Effector memory CD4-positive, alpha-beta T cell (primary cell): Measurements from ENCODE around the gene TPBGL.

ENCODE experiments used
- DNase-seq, 3 donors: peaks; one replicate each; pipeline ENCODE4 v3.0.0-alpha.2; 2020
- H3K27ac ChIP-seq: 2 replicates; pipeline ENCODE4 v1.7.0; 2013; ENCODE audit warnings: mild to moderate bottlenecking, low read length, moderate library complexity; ENCODE audit not compliant: insufficient read depth, poor library complexity, severe bottlenecking
- H3K27me3 ChIP-seq: replicated peaks from 2 replicates; pipeline ENCODE4 v1.7.0; 2013; ENCODE audit warnings: mild to moderate bottlenecking, low read length; ENCODE audit not compliant: insufficient read depth, control insufficient read depth, poor library complexity, severe bottlenecking
- H3K36me3 ChIP-seq: 2 replicates; pipeline ENCODE4 v1.7.0; 2013; ENCODE audit warnings: mild to moderate bottlenecking, low read length, moderate library complexity; ENCODE audit not compliant: control insufficient read depth, insufficient read depth
- H3K4me1 ChIP-seq: 2 replicates; pipeline ENCODE4 v1.7.0; 2013; ENCODE audit warnings: low read length, mild to moderate bottlenecking; ENCODE audit not compliant: control insufficient read depth, insufficient read depth, poor library complexity, severe bottlenecking
- H3K4me3 ChIP-seq: 2 replicates; pipeline ENCODE4 v1.7.0; 2013; ENCODE audit warnings: low read length, low read depth, mild to moderate bottlenecking; ENCODE audit not compliant: insufficient read depth, poor library complexity, severe bottlenecking
- H3K9me3 ChIP-seq: 2 replicates; pipeline ENCODE4 v1.7.0; 2013; ENCODE audit warnings: mild to moderate bottlenecking, low read length, moderate library complexity; ENCODE audit not compliant: control insufficient read depth

TPBGL gene

GRCh38 chr11:75199412-75199955 is 41.1 kb upstream of the TPBGL start:
- Histone ChIP-seq H3K36me3 (no peaks in the 10 kb centered on the region), H3K27ac (no peak overlapping the region), H3K4me1 (no peaks in the 10 kb centered on the region), H3K4me3 (no peak overlapping the region), H3K9me3 (no peaks in the 10 kb centered on the region), H3K27me3 (no peaks in the 10 kb centered on the region)
- DNase-seq: no peak

GRCh38 chr11:75200051-75200450 is 40.5 kb upstream of the TPBGL start:
- Histone ChIP-seq H3K27me3 (no peaks in the 10 kb centered on the region), H3K4me3 (no peak overlapping the region)
- no peak for DNase-seq

GRCh38 chr11:75200531-75200930 is 40.0 kb upstream of the TPBGL start:
- no peaks in the 10 kb centered on the region for H3K9me3 ChIP-seq
- no peaks in the 10 kb centered on the region for H3K36me3 ChIP-seq
- DNase-seq: no peak
- H3K4me1 ChIP-seq: no peaks in the 10 kb centered on the region
- H3K27ac ChIP-seq: no peak overlapping the region
- no peaks in the 10 kb centered on the region for H3K27me3 ChIP-seq
- no peak overlapping the region for H3K4me3 ChIP-seq

More at GRCh38 chr11:75200051-75200450, 40.5 kb upstream of the TPBGL start:
- Histone ChIP-seq H3K36me3 (no peaks in the 10 kb centered on the region), H3K9me3 (no peaks in the 10 kb centered on the region), H3K4me1 (no peaks in the 10 kb centered on the region), H3K27ac (no peak overlapping the region)

GRCh38 chr11:75201771-75202170 is 38.8 kb upstream of the TPBGL start:
- H3K36me3 ChIP-seq: no peaks in the 10 kb centered on the region
- no peak overlapping the region for H3K4me3 ChIP-seq
- no peaks in the 10 kb centered on the region for H3K9me3 ChIP-seq
- no peak overlapping the region for H3K27ac ChIP-seq
- no peak for DNase-seq
- H3K27me3 ChIP-seq: no peaks in the 10 kb centered on the region
- no peaks in the 10 kb centered on the region for H3K4me1 ChIP-seq

- H3K36me3 ChIP-seq: no peaks in the 10 kb centered on the region
- no peaks in the 10 kb centered on the region for H3K4me1 ChIP-seq
- no peak overlapping the region for H3K4me3 ChIP-seq
- no peak for DNase-seq
- H3K27me3 ChIP-seq: no peaks in the 10 kb centered on the region
- H3K9me3 ChIP-seq: no peaks in the 10 kb centered on the region
- no peak overlapping the region for H3K27ac ChIP-seq
Measured at GRCh38 chr11:75202195-75202594, 38.4 kb upstream of the TPBGL start.

GRCh38 chr11:75203138-75203537 is 37.4 kb upstream of the TPBGL start:
- DNase-seq: no peak
- no peaks in the 10 kb centered on the region for H3K27me3 ChIP-seq

GRCh38 chr11:75203641-75204011 is 36.9 kb upstream of the TPBGL start:
- no peak overlapping the region for H3K27ac ChIP-seq
- H3K36me3 ChIP-seq: no peaks in the 10 kb centered on the region
- H3K9me3 ChIP-seq: no peaks in the 10 kb centered on the region
- H3K4me3 ChIP-seq: no peak overlapping the region
- no peaks in the 10 kb centered on the region for H3K4me1 ChIP-seq
- no peaks in the 10 kb centered on the region for H3K27me3 ChIP-seq
- DNase-seq: no peak

More at GRCh38 chr11:75203138-75203537, 37.4 kb upstream of the TPBGL start:
- Histone ChIP-seq H3K4me1 (no peaks in the 10 kb centered on the region), H3K4me3 (no peak overlapping the region), H3K9me3 (no peaks in the 10 kb centered on the region), H3K27ac (no peak overlapping the region), H3K36me3 (no peaks in the 10 kb centered on the region)

GRCh38 chr11:75204012-75204674 is 36.4 kb upstream of the TPBGL start:
- H3K27me3 ChIP-seq: no peaks in the 10 kb centered on the region
- H3K27ac ChIP-seq: no peak overlapping the region
- H3K4me1 ChIP-seq: no peaks in the 10 kb centered on the region
- H3K4me3 ChIP-seq: no peak overlapping the region
- no peak for DNase-seq
- no peaks in the 10 kb centered on the region for H3K9me3 ChIP-seq
- H3K36me3 ChIP-seq: no peaks in the 10 kb centered on the region

- no peaks in the 10 kb centered on the region for H3K9me3 ChIP-seq
- H3K27me3 ChIP-seq: no peaks in the 10 kb centered on the region
- DNase-seq: peak; percentile 42 to 69 (median 57)
- no peak overlapping the region for H3K4me3 ChIP-seq
- H3K4me1 ChIP-seq: no peaks in the 10 kb centered on the region
- no peaks in the 10 kb centered on the region for H3K36me3 ChIP-seq
- H3K27ac ChIP-seq: no peak overlapping the region
Measured at GRCh38 chr11:75204685-75205563, 35.6 kb upstream of the TPBGL start.

- H3K36me3 ChIP-seq: no peaks in the 10 kb centered on the region
- H3K27me3 ChIP-seq: no peaks in the 10 kb centered on the region
- no peak for DNase-seq
- H3K4me3 ChIP-seq: no peak overlapping the region
- H3K9me3 ChIP-seq: no peaks in the 10 kb centered on the region
- no peaks in the 10 kb centered on the region for H3K4me1 ChIP-seq
- no peak overlapping the region for H3K27ac ChIP-seq
Measured at GRCh38 chr11:75205564-75206020, 35.0 kb upstream of the TPBGL start.
